ENCODE data around the gene ARHGAP6.

ARHGAP6 gene

DNA sequence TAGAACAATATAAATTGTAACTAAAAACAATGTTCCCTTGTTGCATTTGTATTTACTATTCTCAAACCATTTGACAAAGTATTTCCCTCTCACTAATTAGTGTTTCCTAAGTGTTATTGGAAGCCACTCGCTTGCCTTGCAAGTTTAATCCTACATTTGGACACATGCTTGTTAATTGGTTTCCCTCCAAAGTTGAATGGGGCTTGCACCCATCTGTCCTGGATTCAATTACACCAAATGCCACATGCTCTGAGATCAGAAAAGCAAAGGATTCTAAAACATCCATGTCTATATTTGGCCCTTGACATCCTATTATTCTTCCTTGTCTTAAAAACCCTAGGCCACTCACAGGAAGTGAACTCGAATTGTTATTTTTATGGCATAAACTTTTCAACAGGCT is 225.9 kb downstream of the ARHGAP6 start:
- Histone ChIP-seq H3K27ac (ENCODE audit: poor library complexity, severe bottlenecking) (no peak overlapping the region), H3K4me3 (ENCODE audit: severe bottlenecking) (no peak overlapping the region), H3K4me1 (ENCODE audit: insufficient read depth, poor library complexity, severe bottlenecking) (no peaks in the 10 kb centered on the region), H3K27me3 (ENCODE audit: insufficient read depth, poor library complexity, severe bottlenecking) (no peaks in the 10 kb centered on the region), H3K36me3 (ENCODE audit: low read depth) (no peaks in the 10 kb centered on the region), H3K9me3 (ENCODE audit: severe bottlenecking) (no peaks in the 10 kb centered on the region)
- TF ChIP-seq, protein P1, sequence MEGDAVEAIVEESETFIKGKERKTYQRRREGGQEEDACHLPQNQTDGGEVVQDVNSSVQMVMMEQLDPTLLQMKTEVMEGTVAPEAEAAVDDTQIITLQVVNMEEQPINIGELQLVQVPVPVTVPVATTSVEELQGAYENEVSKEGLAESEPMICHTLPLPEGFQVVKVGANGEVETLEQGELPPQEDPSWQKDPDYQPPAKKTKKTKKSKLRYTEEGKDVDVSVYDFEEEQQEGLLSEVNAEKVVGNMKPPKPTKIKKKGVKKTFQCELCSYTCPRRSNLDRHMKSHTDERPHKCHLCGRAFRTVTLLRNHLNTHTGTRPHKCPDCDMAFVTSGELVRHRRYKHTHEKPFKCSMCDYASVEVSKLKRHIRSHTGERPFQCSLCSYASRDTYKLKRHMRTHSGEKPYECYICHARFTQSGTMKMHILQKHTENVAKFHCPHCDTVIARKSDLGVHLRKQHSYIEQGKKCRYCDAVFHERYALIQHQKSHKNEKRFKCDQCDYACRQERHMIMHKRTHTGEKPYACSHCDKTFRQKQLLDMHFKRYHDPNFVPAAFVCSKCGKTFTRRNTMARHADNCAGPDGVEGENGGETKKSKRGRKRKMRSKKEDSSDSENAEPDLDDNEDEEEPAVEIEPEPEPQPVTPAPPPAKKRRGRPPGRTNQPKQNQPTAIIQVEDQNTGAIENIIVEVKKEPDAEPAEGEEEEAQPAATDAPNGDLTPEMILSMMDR (IDR thresholded peaks at IDR 0.05; ENCODE audit: poor library complexity, severe bottlenecking): no peak
- no peak for DNase-seq (ENCODE audit: low spot score)
- no peak for ATAC-seq (ENCODE audit: low read depth)

DNA sequence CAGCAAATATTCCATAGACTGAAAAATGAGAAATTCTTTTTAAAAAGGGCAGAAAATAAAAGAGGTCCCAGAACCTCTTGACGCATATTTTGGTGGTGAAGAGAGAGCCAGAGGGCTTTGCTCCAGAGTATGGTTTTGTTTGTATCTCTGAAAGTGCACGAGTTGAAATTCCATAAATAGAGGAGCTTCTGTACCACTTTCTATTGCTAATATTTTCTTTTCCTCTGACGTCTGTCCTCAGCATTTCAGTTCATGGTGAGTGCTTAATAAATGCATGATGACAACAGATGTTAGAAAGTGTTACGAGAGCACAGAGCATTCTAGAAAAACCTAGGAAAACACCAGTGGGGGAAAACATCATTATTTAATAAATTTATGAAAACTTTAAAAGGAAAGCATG is 227.0 kb downstream of the ARHGAP6 start:
- TF ChIP-seq, protein P1 (IDR thresholded peaks at IDR 0.05; ENCODE audit: poor library complexity, severe bottlenecking): no peak
- DNase-seq (ENCODE audit: low spot score): no peak
- H3K27me3 ChIP-seq (ENCODE audit: insufficient read depth, poor library complexity, severe bottlenecking): no peaks in the 10 kb centered on the region

DNA sequence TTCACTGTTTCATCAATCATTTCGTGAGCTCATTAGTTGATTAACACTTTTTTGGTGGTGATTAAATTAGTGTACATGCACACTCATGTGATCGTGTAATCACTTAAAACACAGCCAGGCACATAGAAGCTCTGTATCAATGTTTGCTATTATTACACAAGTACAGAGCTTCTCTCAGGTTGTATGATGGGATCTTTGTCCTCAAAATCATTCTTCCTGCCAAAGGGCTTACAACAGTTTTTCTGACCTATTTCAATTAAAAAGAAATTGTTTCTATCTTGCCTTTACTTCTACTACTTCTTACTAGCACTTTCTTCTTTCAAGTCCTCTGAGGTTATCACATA is 227.4 kb downstream of the ARHGAP6 start:
- H3K27me3 ChIP-seq (ENCODE audit: insufficient read depth, poor library complexity, severe bottlenecking): no peaks in the 10 kb centered on the region
- no peak for DNase-seq (ENCODE audit: low spot score)
- no peaks in the 10 kb centered on the region for H3K4me1 ChIP-seq (ENCODE audit: insufficient read depth, poor library complexity, severe bottlenecking)
- no peaks in the 10 kb centered on the region for H3K36me3 ChIP-seq (ENCODE audit: low read depth)
- no peak overlapping the region for H3K27ac ChIP-seq (ENCODE audit: poor library complexity, severe bottlenecking)
- no peak for ATAC-seq (ENCODE audit: low read depth)
- no peaks in the 10 kb centered on the region for H3K9me3 ChIP-seq (ENCODE audit: severe bottlenecking)
- H3K4me3 ChIP-seq (ENCODE audit: severe bottlenecking): no peak overlapping the region
- TF ChIP-seq, protein P1 (IDR thresholded peaks at IDR 0.05; ENCODE audit: poor library complexity, severe bottlenecking): no peak

More for the DNA sequence above, 227.0 kb downstream of the ARHGAP6 start:
- ATAC-seq (ENCODE audit: low read depth): no peak
- H3K9me3 ChIP-seq (ENCODE audit: severe bottlenecking): no peaks in the 10 kb centered on the region
- no peaks in the 10 kb centered on the region for H3K36me3 ChIP-seq (ENCODE audit: low read depth)
- H3K27ac ChIP-seq (ENCODE audit: poor library complexity, severe bottlenecking): no peak overlapping the region
- H3K4me1 ChIP-seq (ENCODE audit: insufficient read depth, poor library complexity, severe bottlenecking): no peaks in the 10 kb centered on the region
- H3K4me3 ChIP-seq (ENCODE audit: severe bottlenecking): no peak overlapping the region

DNA sequence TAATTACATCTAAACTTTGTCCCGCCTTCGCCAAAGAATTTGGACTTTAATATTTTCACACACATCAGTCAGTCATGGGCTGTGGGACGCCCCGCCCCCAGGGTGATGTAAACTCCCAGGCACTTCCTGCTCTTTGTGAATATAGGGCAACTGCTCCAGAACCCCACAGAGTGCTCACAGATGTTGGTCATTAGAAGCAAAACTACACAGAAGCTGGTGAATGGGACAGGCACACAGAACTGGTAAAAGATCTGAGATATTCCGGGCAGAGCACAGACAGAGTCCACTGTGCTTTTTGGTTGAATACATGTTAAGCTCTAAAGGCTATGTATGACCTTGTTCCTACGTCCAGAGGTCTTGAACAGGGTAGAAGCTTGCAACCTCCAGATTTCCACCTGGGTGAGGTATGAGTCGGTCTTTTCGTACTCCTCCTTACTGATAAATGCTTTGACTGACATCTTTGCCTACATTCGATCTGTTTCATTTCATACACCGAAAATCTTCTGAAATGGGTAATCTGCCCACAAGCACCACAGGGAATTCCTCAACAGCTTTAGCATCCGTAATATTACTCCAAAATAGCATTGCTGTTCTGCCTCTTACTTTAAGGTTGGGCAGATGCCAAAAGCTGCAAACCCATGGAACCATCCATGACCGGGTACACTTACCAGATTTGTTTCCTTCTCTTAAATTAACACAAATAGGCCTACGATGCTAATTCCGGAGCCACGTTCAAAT is 227.9 kb downstream of the ARHGAP6 start:
- no peak for DNase-seq (ENCODE audit: low spot score)
- H3K9me3 ChIP-seq (ENCODE audit: severe bottlenecking): no peaks in the 10 kb centered on the region
- no peaks in the 10 kb centered on the region for H3K36me3 ChIP-seq (ENCODE audit: low read depth)
- no peaks in the 10 kb centered on the region for H3K27me3 ChIP-seq (ENCODE audit: insufficient read depth, poor library complexity, severe bottlenecking)
- TF ChIP-seq, protein P1 (IDR thresholded peaks at IDR 0.05; ENCODE audit: poor library complexity, severe bottlenecking): no peak
- H3K4me3 ChIP-seq (ENCODE audit: severe bottlenecking): no peak overlapping the region
- H3K4me1 ChIP-seq (ENCODE audit: insufficient read depth, poor library complexity, severe bottlenecking): no peaks in the 10 kb centered on the region
- no peak overlapping the region for H3K27ac ChIP-seq (ENCODE audit: poor library complexity, severe bottlenecking)
- no peak; the same call in 2 of the 3 replicates for ATAC-seq (ENCODE audit: low read depth)

DNA sequence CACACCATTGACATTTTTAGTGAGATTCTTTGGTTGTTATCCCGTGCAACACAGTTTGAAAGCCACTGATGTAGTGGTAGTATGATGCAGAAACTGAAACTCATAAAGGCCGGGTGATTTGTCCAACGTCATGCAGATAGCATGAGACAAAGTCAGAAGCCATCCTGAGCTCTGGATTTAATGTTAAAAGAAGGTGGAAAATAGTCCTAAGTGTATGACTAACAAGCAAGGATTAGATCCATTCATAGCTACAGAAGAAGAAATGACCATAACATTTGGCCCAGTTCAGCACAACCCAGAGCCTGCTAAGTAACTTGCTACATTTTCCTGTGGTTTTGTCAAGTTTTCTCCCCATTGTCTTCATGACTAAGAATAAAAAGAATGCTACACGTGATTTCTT is 230.2 kb downstream of the ARHGAP6 start:
- Histone ChIP-seq H3K4me1 (ENCODE audit: insufficient read depth, poor library complexity, severe bottlenecking) (no peaks in the 10 kb centered on the region), H3K9me3 (ENCODE audit: severe bottlenecking) (no peaks in the 10 kb centered on the region), H3K27ac (ENCODE audit: poor library complexity, severe bottlenecking) (no peak overlapping the region), H3K4me3 (ENCODE audit: severe bottlenecking) (no peak overlapping the region), H3K27me3 (ENCODE audit: insufficient read depth, poor library complexity, severe bottlenecking) (no peaks in the 10 kb centered on the region), H3K36me3 (ENCODE audit: low read depth) (no peaks in the 10 kb centered on the region)
- DNase-seq (ENCODE audit: low spot score) (no peak), ATAC-seq (ENCODE audit: low read depth) (no peak)
- TF ChIP-seq, protein P1 (IDR thresholded peaks at IDR 0.05; ENCODE audit: poor library complexity, severe bottlenecking): no peak
